ENCODE measurements around the gene LYST.
"Not testable (repeated sequence)": the region's sequence is repeated elsewhere in the genome, so short reads cannot be mapped to it uniquely, and the experiment has no call there.

- TF ChIP-seq POLR2AphosphoS5, CTCF, POLR2A (IDR thresholded peaks at IDR 0.05): not testable (repeated sequence)
Observed at GRCh38 chr1:235915489-235915888, 48.8 kb upstream of the LYST start.
